Bone marrow (tissue), 2 donors: ENCODE data around the gene FOXF2.

Source experiments
- DNase-seq, 2 donors: peaks; one replicate each; lab custom pipeline; 2025; lab: John Stamatoyannopoulos, UW

FOXF2 gene

GRCh38 chr6:1390946-1391799 is 1.8 kb downstream of the FOXF2 start:
- DNase-seq, result no peak

GRCh38 chr6:1391800-1392309 is 2.5 kb downstream of the FOXF2 start:
- DNase-seq, result no peak

GRCh38 chr6:1392813-1393640 is 3.7 kb downstream of the FOXF2 start:
- no peak for DNase-seq

- no peak for DNase-seq
Measured at GRCh38 chr6:1393641-1394283, 4.4 kb downstream of the FOXF2 start.

GRCh38 chr6:1394514-1395463 is 5.4 kb downstream of the FOXF2 start:
- no peak for DNase-seq

- no peak for DNase-seq
Measured at GRCh38 chr6:1395506-1395905, 6.1 kb downstream of the FOXF2 start.

- no peak for DNase-seq
Measured at GRCh38 chr6:1395941-1396908, 6.8 kb downstream of the FOXF2 start.

- peak in 1 of 2 donors; percentile 36 for DNase-seq
Measured at GRCh38 chr6:1396952-1397868, 7.8 kb downstream of the FOXF2 start.

- DNase-seq, result no peak
Measured at GRCh38 chr6:1399085-1399780, 9.9 kb downstream of the FOXF2 start.

- no peak for DNase-seq
Measured at GRCh38 chr6:1400126-1400850, 10.9 kb downstream of the FOXF2 start.

- no peak for DNase-seq
Measured at GRCh38 chr6:1402369-1402768, 13.0 kb downstream of the FOXF2 start.

- DNase-seq, result no peak
Measured at GRCh38 chr6:1402868-1403267, 13.5 kb downstream of the FOXF2 start.

- no peak for DNase-seq
Measured at GRCh38 chr6:1403851-1404712, 14.7 kb downstream of the FOXF2 start.

GRCh38 chr6:1404713-1405098 is 15.3 kb downstream of the FOXF2 start:
- DNase-seq, result no peak

GRCh38 chr6:1405221-1405620 is 15.8 kb downstream of the FOXF2 start:
- DNase-seq, result no peak

GRCh38 chr6:1406306-1407072 is 17.1 kb downstream of the FOXF2 start:
- no peak for DNase-seq
